Occipital lobe (tissue), 2 donors: ENCODE results near the gene FAM78B. TPM values are rescaled to one million over a fixed set of nuclear protein-coding genes. Genes with fewer than 3 reads are reported as not detected.

Source experiments
- DNase-seq: peaks from one replicate; lab custom pipeline; 2025; lab: John Stamatoyannopoulos, UW
- total RNA-seq: library from RNA; depleted of rRNA; stranded (reverse); fragments of >200 nt; gene quantifications from one replicate; pipeline ENCODE4 v1.2.3, GENCODE V29; 2014

FAM78B gene
- total RNA-seq, 1 donor from 2014 or later: 5.1 TPM

DNA sequence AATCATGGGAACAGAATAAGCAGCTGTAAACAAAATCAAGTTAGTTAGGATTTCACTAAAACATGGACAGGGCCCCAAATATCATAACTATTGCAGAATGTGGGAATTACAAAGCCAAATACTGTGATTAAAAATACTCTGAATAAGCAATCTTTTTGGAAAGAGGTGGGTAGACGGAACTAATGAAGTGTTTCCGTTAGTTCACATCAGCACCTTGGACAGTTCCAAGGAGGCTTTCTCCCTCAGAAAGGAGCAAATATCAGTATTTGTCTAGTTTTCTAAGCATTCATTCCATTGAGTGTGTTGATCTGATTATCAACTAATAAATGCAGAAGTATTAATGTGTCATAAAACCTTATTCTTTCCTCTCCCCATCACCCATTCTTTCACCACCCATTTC lies 97.4 kb downstream of the FAM78B start:
- no peak for DNase-seq

DNA sequence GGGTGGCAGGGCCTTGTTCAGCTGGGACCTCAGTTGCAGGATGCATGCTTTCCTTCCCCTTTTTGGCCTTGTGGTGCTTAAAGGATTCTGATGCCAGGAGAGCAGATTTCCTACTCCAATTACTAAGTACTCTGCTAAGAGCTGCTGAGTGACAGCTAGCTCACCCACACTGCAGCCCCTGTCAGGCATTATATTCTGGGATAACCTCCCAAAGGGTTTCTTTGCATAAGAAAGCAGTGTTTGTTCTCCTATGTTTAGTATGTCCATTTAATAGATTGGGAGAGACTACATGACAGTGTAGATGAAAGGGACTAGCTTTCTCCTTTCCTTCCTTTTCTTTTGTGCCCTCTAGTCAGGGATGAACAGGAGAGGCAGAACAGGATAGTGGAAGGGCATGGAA lies 100.7 kb downstream of the FAM78B start:
- no peak for DNase-seq

DNA sequence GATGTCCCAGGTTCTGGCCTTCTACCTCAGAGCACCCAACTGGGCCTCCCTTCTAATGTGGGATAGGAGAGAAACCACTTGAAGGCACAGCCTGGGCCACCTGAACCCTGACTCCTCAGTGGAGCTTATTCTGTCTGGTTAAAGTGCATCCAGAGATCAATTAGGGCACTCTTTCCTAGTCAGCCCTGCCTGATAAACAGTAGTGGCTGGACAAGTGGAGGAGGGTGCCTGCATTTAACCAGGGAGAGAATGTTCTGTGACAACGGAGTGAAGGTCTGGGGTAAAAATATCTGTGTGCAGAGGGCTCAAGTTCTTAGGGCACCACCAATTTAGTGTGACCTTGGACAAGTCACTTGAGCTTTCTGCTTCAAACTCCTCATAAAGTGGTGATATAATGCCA lies 101.8 kb downstream of the FAM78B start:
- no peak for DNase-seq

DNA sequence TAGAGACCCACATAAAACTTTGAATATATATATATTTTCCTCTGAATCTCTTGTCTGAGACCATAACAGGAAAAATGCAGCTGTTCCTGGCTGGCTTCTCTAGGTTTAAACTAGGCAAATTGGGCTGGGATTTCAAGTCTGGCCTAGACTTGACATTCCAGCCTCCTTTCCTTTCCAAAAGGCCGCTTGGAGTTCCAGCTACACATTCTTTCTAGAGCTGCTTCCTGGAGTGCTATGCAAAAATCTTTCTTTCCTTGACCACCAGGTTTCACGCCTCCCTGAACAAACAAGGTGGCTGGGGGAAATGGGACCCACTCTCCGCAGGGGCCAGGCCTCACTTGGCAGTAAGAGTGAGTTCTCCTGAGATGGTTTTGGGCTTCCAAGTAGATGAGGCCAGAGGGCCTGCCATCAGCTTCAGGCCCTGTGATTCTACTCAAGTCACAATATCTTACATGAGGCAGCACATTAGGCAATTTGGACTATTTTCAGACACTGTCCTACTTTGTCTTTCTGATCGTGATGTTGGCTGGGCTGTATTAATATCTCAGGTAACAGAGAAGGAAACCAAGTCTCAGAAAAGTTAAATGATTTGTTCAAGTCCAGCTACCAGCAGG lies 102.4 kb downstream of the FAM78B start:
- DNase-seq: no peak

DNA sequence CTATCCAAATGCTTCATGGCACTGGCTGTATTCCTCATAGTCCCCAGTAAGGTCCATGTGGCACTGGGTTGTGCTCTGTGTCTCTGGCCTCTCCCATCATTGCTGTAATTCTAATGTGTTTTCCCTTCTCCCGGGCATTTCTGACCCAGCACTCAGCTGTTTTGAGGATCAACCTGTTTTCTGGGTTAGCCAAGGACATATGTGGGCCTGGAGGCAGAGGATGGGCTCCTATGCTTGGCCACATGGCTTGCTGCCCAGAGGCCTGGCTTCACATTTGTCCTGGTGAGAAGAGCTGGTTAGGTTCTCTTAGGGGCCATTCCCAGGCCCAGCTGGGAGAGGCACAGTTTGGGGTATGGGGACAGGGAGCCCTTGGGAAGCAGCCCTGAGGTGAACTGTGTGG lies 103.1 kb downstream of the FAM78B start:
- DNase-seq: no peak

DNA sequence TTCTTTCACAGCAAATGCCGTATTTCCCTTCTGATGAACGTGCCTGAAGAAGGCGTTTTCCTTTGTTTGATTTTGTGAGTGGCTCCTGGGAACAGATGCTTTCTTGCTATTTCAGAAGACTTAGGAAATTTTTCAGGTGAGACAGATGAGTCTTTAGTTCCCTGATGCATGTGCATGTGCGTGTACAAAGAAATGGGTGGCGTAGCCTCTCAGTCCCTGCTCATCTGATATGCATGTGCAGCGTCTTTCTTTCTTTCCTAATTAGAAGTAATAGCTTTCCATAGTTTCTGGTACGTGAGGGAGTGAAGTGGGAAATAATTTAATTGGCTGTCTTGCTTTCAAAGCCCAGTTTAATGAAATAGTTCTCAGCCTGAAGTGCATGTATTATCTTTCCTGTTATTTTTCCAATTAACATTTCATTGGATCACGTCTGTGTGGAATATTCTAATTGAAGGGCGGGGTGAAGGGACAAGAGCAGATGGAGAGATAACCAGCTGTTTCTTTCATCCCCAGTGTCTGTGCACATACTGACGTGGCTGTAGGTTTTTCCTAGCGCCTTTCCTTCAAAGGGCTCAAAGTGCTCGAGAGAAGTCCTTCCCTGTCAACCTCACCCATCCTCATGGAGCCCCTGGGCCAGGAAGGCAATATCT lies 104.3 kb downstream of the FAM78B start:
- DNase-seq: no peak

DNA sequence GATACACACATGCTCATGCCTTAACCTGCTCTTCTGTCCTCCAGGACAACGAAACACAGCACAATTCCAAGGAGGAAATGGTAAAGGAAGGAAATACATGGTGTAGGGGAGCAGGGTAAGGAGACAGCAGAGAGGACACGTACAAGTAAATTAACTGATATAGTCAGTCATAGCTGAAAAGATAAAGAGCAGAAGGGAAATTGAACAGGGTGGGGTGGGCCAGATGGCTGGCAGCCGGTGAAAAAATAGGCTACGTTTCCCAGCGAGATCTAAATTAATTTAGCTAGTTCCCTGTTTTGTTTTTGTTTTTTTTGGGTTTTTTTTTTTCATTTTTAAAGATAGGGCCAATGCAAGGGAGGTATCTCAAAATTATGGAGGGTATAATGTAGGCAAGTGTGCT lies 109.2 kb downstream of the FAM78B start:
- DNase-seq: no peak

DNA sequence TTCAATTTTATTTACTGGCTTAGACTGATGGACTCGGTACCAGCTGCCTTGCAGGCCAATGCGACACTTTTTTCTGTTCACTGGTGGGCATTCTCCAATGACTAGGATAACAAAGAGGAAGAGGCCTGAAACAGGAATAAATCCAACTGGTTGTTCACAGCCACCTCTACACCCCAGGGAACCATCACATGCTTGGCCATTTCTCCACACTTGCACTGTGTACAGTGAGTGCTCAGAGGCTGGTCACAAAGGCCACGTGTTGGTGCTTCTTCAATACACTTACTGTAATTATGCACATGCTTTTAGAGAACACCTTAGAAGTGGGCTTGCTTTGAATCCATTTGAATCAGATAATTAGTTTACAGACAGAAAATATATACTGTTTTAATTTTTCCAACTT lies 113.4 kb downstream of the FAM78B start:
- no peak for DNase-seq

DNA sequence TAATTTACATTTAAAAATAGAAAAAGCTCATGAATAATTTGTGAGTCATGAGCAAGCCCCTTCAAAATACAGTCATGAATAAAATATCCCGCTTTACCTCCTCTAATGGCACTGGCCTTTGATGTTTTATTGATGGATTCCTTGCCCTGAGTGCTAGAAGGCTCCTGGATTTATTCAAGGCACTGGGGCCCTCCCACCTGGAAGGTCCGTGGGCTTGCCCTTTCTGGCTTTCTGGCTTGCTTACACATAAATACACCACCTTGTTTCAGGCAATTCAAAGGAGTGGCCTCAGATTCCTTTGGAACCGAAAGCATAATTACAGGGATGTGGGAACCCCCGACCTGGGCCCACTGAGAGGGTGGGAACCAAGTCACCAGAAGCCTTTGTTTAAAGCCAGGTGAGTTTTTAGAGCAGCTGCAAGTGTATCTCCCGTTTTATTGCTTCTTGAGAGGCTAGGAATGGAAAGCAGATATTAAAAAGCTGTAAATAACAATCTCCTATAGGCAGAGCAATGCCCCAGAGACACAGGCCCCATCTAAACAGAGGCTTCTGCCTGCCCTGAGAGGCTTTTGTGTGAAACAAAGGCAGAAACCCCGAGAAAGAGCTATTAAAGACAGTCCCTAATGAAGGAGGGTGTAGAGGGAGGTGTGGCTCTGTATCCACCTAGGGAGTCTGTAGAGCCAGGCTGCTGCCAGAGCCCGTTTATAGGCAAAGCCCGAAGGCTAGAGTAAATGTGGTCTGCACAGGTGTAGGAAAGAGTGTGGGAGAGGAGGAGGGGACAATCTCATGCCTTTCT lies 126.4 kb downstream of the FAM78B start:
- DNase-seq: no peak

DNA sequence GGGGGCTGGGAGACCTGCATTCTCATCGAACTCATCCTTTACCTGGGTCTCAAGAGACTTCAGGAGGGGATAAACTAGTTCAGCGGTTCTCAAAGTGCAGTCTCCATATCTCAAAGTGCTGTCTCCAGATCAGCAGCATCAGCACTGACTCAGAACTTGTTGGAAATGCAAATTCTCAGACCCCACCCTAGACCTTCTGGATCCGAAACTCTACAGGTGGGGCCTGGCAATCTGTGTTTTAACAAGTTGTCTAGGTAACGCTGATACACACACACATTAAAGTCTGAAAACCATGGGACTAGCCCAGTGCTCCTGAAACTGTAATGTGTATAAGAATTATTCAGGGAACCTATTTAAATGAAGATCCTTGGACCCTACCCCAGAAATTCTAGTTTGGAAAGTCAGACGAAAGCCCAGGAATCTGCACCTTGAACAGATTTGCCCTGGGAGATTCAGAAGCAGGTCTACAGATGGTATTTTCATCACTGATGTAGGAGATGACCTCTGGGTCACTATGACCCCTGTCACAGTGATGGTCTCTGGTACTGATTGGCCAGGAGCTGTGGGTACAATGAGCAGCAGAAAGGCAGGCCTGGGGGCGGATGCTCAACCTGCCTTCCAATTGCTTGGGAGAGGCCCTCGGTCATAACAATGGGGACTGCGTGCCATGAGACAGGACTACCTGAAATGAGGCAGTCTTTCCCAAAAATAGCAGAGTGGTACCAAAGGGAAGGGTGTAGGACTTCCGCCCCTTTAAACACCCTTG lies 127.2 kb downstream of the FAM78B start:
- DNase-seq: no peak

DNA sequence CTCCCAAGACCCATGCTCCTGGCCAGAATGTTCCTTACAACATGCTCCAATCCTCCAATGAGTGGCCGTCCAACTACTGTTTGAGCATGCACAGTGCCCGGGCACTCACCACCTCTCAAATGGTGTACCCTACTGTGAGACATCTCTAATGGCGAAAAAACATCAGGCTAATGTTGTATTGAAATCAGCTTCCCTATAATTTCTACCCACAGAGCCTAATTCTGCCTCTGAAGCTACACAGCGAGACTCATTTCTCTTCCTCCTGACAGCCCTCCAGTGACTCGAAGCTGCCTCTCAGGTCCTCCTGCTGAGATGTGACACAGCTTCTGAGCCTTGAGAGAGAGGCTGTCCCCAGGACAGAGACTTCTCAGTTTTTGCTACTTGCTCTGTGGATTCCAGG lies 130.7 kb downstream of the FAM78B start:
- DNase-seq: no peak

DNA sequence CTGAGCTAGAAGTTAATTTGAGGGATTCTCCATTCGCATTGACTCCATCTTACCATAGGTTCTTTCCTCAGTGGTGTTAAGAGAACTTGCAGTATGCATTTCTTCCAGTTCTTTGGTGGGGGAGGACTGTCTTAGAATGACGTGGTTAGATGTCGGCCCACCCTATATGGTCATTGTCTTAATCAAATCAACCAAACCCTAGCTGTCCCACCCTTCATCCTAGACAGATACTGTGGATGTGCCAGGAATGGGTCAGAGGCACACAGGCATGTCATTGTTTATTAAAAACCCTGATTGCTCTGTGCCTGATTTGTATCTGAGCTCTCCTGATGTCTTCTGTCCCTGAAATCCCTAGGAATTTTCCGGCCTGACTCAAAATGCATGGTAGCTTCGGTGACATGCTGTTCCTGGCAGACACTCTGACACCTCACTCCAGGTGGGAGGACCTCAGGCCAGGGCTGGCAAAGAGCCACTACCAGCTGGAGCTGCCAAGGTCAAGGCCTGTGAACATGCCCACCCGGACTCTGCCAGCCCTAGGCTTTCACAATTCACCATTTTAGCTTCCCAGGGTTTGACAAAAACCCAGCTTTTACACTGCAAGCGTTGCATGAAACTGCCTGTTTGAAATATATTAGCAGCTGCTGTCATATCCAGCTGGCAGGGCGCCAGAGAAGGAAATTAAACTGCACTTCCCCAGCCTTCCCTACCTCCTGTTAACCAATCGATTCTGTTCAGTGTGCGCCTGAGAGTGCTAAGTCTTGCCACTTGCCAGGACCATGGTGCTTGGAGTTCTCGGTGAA lies 134.0 kb downstream of the FAM78B start:
- no peak for DNase-seq

DNA sequence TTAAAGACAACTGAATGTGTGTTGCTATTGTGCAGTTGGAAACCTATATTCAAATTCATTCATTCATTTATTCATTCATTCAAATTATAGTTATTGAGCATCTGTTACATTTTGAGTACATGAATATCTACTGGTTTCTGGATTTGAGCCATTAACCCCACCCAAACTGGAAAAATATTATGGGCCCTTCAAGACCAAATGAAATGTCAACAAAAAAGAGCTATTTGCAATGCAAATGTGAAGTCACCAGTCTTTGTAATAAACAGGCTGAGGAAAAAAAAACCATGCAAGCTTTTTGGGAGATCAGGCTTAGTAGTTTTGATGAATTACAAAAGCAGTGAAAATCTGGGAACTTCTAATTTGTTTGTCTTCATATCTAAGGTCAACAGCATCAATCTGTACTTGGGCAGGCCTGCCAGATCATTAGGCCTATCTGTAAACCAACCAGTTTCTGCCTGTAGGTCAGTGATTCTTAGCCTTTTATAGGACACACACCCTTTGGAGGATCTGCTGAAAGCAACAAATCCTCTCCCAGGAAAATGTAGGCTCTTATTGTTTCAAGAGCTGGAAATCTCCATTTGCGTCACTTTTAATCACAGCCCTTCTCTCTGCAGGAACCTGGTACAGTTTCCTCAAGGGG lies 134.7 kb downstream of the FAM78B start:
- DNase-seq: no peak

DNA sequence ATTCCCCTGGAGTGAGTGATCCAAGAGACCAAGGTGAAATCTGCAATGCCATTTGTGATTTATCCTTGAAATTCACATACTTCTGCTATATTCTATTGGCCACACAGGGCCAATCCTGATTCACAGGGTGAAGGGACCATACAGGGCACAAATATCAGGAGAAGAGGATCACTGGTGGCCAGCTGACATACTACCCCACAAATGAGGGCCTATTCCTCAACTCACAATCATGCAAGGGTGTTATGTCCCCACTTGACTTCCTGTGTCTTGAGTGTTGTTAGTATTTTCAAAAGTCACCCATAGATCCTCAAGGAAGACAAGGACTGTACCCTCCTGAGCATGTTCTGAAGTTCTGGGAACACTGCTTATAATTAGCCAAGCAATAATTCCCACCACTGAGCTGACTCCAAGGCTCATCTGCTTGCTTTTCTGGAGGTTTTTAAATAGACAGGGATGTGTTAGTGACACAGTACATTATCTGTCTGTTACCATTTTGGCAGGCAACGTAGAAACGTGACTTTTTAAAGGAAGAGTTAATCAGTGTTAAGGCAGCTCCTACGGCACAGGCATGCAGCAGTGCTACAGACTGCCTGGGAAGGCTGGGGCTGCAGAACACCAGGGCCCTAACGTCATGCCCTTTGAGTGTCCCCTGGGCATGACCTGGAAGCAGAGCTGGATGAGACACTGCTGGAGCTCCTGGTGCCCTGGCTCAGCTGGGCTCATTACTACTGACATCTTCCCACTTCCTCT lies 137.4 kb downstream of the FAM78B start:
- DNase-seq: no peak

DNA sequence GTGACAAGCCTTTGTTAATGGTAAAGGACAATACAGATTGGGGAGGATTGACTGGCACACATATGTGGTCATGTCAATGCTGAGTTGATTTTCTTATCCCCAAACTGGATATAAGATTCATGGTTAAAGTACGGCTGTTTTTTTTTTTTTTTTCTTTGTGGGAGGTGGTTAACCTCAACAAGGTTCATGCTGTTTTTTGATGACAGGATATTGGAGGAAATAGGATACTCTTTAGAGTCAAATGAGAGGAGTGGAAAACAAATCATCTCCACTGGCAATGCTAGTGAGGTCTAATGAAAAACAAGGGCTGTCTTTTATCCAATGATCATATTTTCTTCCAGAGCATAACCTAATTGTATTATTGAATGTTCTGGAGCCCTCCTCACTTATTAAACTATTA lies 140.2 kb downstream of the FAM78B start:
- DNase-seq: no peak

DNA sequence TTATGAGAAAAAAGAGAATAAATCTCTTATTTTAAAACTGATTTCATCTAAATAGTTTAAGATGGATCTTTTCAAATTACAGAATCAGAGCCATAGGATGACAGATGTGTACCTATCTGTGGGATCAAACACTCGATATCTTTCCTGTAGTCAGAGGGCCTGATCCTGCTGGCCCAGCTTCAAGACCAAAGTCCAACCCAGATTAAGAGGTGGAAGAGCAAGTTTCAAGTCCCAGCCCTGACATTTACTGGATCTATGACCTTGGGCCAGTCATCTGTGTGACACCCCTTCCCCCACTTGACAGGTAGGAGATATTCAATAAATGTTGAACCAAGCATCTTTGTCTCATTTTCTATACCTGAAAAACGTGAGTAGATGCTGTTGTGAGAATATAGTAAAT lies 140.7 kb downstream of the FAM78B start:
- DNase-seq: no peak

DNA sequence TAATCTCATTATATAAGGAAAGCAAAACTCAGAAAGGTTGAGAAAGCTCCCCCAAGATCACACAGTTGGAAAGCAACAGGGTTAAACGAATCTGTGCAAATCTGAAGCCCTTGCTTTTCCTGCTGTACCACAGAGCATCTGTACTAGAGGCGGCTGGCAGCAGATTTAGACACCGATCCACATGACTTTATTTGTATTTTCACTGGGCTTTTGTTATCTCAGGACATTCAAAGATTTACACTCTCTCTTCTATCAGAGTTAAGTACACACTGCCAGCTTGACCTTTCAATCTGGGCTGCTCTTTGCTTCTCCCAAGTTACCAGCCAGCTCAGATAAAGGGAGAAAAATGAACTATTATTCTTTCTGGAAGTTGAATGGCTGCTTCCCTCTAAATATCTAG lies 146.6 kb downstream of the FAM78B start:
- no peak for DNase-seq
